H9 (cell line): ENCODE measurements around the gene GAK. TPM values are rescaled to one million over a fixed set of nuclear protein-coding genes. Genes with fewer than 3 reads are reported as not detected.

Experiments
- DNase-seq: peaks from one replicate; pipeline ENCODE4 v3.0.0-alpha.2; 2017
- H2AFZ ChIP-seq: one replicate; pipeline ENCODE4 v1.6.1; 2013; ENCODE audit warnings: mild to moderate bottlenecking, low read length, control low read depth, moderate library complexity
- H2AK5ac ChIP-seq: 2 replicates; pipeline ENCODE4 v1.6.1; 2013; ENCODE audit warnings: low read length, control low read depth, mixed read lengths; ENCODE audit not compliant: insufficient read length
- H2BK120ac ChIP-seq: one replicate; pipeline ENCODE4 v1.6.1; 2013; ENCODE audit warnings: low read depth, mild to moderate bottlenecking, low read length, control low read depth, inconsistent platforms; ENCODE audit not compliant: poor library complexity, severe bottlenecking
- H2BK12ac ChIP-seq: 2 replicates; pipeline ENCODE4 v1.6.1; 2013; ENCODE audit warnings: low read length, control low read depth, mixed read lengths, low read depth; ENCODE audit not compliant: insufficient read length
- H2BK15ac ChIP-seq: 2 replicates; pipeline ENCODE4 v1.6.1; 2013; ENCODE audit warnings: low read depth, low read length, control low read depth
- H2BK20ac ChIP-seq: one replicate; pipeline ENCODE4 v1.6.1; 2013; ENCODE audit warnings: low read depth, mild to moderate bottlenecking, low read length, control low read depth, inconsistent platforms; ENCODE audit not compliant: poor library complexity, severe bottlenecking
- H2BK5ac ChIP-seq: 2 replicates; pipeline ENCODE4 v1.6.1; 2013; ENCODE audit warnings: low read length, control low read depth, mixed read lengths; ENCODE audit not compliant: insufficient read length
- H3K14ac ChIP-seq: 2 replicates; pipeline ENCODE4 v1.6.1; 2013; ENCODE audit warnings: low read length, control low read depth; ENCODE audit not compliant: insufficient read depth
- H3K18ac ChIP-seq: 2 replicates; pipeline ENCODE4 v1.6.1; 2013; ENCODE audit warnings: low read depth, mild to moderate bottlenecking, mixed read lengths, low read length, control low read depth; ENCODE audit not compliant: insufficient read length
- H3K23ac ChIP-seq: 2 replicates; pipeline ENCODE4 v1.6.1; 2013; ENCODE audit warnings: low read length, control low read depth, mixed read lengths, low read depth; ENCODE audit not compliant: insufficient read length
- H3K23me2 ChIP-seq: 2 replicates; pipeline ENCODE4 v1.6.1; 2013; ENCODE audit warnings: low read depth, mild to moderate bottlenecking, mixed read lengths, low read length, control low read depth; ENCODE audit not compliant: insufficient read length, poor library complexity, severe bottlenecking
- H3K27ac ChIP-seq: 2 replicates; pipeline ENCODE4 v1.5.1; 2013; ENCODE audit warnings: low read length, control low read depth, mixed read lengths, low read depth; ENCODE audit not compliant: insufficient read length
- H3K27me3 ChIP-seq: 2 replicates; pipeline ENCODE4 v1.6.1; 2013; ENCODE audit warnings: low read length, control low read depth, inconsistent platforms; ENCODE audit not compliant: insufficient read depth
- H3K4ac ChIP-seq: 2 replicates; pipeline ENCODE4 v1.6.1; 2013; ENCODE audit warnings: low read depth, mild to moderate bottlenecking, control low read depth, inconsistent platforms, low read length, moderate library complexity
- H3K4me1 ChIP-seq: 2 replicates; pipeline ENCODE4 v1.6.1; 2013; ENCODE audit warnings: low read length, control low read depth, inconsistent platforms; ENCODE audit not compliant: insufficient read depth
- H3K4me2 ChIP-seq: 2 replicates; pipeline ENCODE4 v1.6.1; 2013; ENCODE audit warnings: low read length, control low read depth, mixed read lengths; ENCODE audit not compliant: insufficient read length, insufficient read depth
- H3K56ac ChIP-seq: 2 replicates; pipeline ENCODE4 v1.6.1; 2013; ENCODE audit warnings: low read depth, mild to moderate bottlenecking, mixed read lengths, low read length, control low read depth; ENCODE audit not compliant: insufficient read length
- H3K79me1 ChIP-seq: 2 replicates; pipeline ENCODE4 v1.6.1; 2013; ENCODE audit warnings: low read depth, mild to moderate bottlenecking, moderate library complexity, low read length, control low read depth, inconsistent platforms; ENCODE audit not compliant: insufficient read depth, poor library complexity, severe bottlenecking
- H3K79me2 ChIP-seq: 2 replicates; pipeline ENCODE4 v1.6.1; 2013; ENCODE audit warnings: low read length, control low read depth, inconsistent platforms; ENCODE audit not compliant: insufficient read depth
- H3K9ac ChIP-seq: 2 replicates; pipeline ENCODE4 v1.6.1; 2013; ENCODE audit warnings: low read length, control low read depth, mixed read lengths; ENCODE audit not compliant: insufficient read length; ENCODE audit errors: extremely low read depth
- H3K9me3 ChIP-seq: one replicate; pipeline ENCODE4 v1.6.1; 2013; ENCODE audit warnings: low read depth, low read length, inconsistent platforms; ENCODE audit not compliant: control insufficient read depth
- H3T11ph ChIP-seq: one replicate; pipeline ENCODE4 v1.6.1; 2013; ENCODE audit warnings: mild to moderate bottlenecking, low read length, control low read depth, inconsistent platforms
- H4K20me1 ChIP-seq: one replicate; pipeline ENCODE4 v1.6.1; 2013; ENCODE audit not compliant: control insufficient read depth, insufficient read length, insufficient read depth
- H4K5ac ChIP-seq: 2 replicates; pipeline ENCODE4 v1.6.1; 2013; ENCODE audit warnings: low read depth, mild to moderate bottlenecking, mixed read lengths, low read length, control low read depth; ENCODE audit not compliant: insufficient read length
- H4K8ac ChIP-seq: replicated peaks from 2 replicates; pipeline ENCODE4 v1.6.1; 2013; ENCODE audit warnings: low read length, control low read depth, mixed read lengths, low read depth; ENCODE audit not compliant: insufficient read length
- H4K91ac ChIP-seq: 2 replicates; pipeline ENCODE4 v1.6.1; 2013; ENCODE audit warnings: low read depth, mild to moderate bottlenecking, moderate library complexity, mixed read lengths, low read length, control low read depth; ENCODE audit not compliant: insufficient read length
- H3K27ac Mint-ChIP-seq, 3 experiments: 2 replicates in 2 of 3; 3 replicates in 1 of 3; pipeline ENCODE4 v1.8.0; 2020 to 2021; ENCODE audit warnings: mixed read lengths in 3 of 3, mild to moderate bottlenecking in 1 of 3, moderate library complexity in 1 of 3
- H3K27me3 Mint-ChIP-seq: 2 replicates; pipeline ENCODE4 v1.8.0; 2021; ENCODE audit warnings: low read depth, mild to moderate bottlenecking, moderate library complexity, mixed read lengths
- H3K36me3 Mint-ChIP-seq, 3 experiments: 2 replicates in 2 of 3; 3 replicates in 1 of 3; pipeline ENCODE4 v1.8.0; 2020 to 2021; ENCODE audit warnings: low read depth in 3 of 3, mixed read lengths in 3 of 3; ENCODE audit not compliant: insufficient read depth in 1 of 3
- H3K4me1 Mint-ChIP-seq, 2 experiments: 2 replicates each; pipeline ENCODE4 v1.8.0; 2020; ENCODE audit warnings: mixed read lengths in 2 of 2
- H3K4me3 Mint-ChIP-seq, 2 experiments: 2 replicates in 1 of 2; 3 replicates in 1 of 2; pipeline ENCODE4 v1.8.0; 2020 to 2021; ENCODE audit warnings: mild to moderate bottlenecking in 2 of 2, mixed read lengths in 2 of 2, moderate library complexity in 1 of 2
- H3K9me3 Mint-ChIP-seq, 2 experiments: 2 replicates in 1 of 2; 3 replicates in 1 of 2; pipeline ENCODE4 v1.8.0; 2020; ENCODE audit warnings: mild to moderate bottlenecking in 2 of 2, mixed read lengths in 2 of 2, moderate library complexity in 1 of 2
- WGBS: extraction: QIAGEN DNeasy Blood & Tissue Kit; methylation state at CpG from one replicate; pipeline ENCODE4 v1.1.7; 2013; ENCODE audit warnings: missing lambda C conversion rate, low lambda C conversion rate, mixed read lengths; ENCODE audit not compliant: insufficient read length; ENCODE audit errors: extremely low coverage; 5-methylcytosine and 5-hydroxymethylcytosine counted together
- total RNA-seq: library from RNA; stranded (reverse); gene quantifications from 2 replicates; pipeline ENCODE4 v1.2.1, GENCODE V29; 2021
- TF ChIP-seq, protein P1 (sequence below): fragments of 200-600 bp; sonication (generic); conservative IDR thresholded peaks from 3 replicates; pipeline ENCODE4 v1.8.0; 2021; ENCODE audit warnings: antibody characterized with exemption, mild to moderate bottlenecking

The GAK gene
- total RNA-seq, 1 experiment from 2014 or later = 80.7 TPM

GRCh38 chr4:890036-890695 lies 42.0 kb downstream of the GAK start:
- H4K91ac ChIP-seq = no peak overlapping the region
- H3K23ac ChIP-seq = no peak overlapping the region
- H4K8ac ChIP-seq = no peak overlapping the region
- H3K18ac ChIP-seq = no peak overlapping the region
- H3K23me2 ChIP-seq = no peaks in the 10 kb centered on the region
- WGBS = no CpG with 5 or more reads among the region's 22 CpGs
- no peak overlapping the region for H2BK15ac ChIP-seq
- Mint-ChIP-seq H3K9me3 (peaks cover 2 to 4% of the 10 kb centered on the region in 2 experiments; a peak in 2 of 5 replicates), H3K36me3 (peaks cover 13 to 28% (median 28%) of the 10 kb centered on the region in 3 experiments; a peak in 6 of 7 replicates), H3K4me1 (no peaks in the 10 kb centered on the region), H3K27me3 (no peaks in the 10 kb centered on the region), H3K27ac (peak overlapping the region in 1 of 3 experiments; percentile 57; a peak in 1 of 7 replicates), H3K4me3 (no peak overlapping the region)
- H3K79me1 ChIP-seq = no peaks in the 10 kb centered on the region
- no peak overlapping the region for H2BK120ac ChIP-seq
- no peak overlapping the region for H3K14ac ChIP-seq
- no peaks in the 10 kb centered on the region for H3K27me3 ChIP-seq
- no peak overlapping the region for H3K56ac ChIP-seq
- H3K27ac ChIP-seq = no peak overlapping the region
- no peak overlapping the region for H2AK5ac ChIP-seq
- TF ChIP-seq, protein P1, sequence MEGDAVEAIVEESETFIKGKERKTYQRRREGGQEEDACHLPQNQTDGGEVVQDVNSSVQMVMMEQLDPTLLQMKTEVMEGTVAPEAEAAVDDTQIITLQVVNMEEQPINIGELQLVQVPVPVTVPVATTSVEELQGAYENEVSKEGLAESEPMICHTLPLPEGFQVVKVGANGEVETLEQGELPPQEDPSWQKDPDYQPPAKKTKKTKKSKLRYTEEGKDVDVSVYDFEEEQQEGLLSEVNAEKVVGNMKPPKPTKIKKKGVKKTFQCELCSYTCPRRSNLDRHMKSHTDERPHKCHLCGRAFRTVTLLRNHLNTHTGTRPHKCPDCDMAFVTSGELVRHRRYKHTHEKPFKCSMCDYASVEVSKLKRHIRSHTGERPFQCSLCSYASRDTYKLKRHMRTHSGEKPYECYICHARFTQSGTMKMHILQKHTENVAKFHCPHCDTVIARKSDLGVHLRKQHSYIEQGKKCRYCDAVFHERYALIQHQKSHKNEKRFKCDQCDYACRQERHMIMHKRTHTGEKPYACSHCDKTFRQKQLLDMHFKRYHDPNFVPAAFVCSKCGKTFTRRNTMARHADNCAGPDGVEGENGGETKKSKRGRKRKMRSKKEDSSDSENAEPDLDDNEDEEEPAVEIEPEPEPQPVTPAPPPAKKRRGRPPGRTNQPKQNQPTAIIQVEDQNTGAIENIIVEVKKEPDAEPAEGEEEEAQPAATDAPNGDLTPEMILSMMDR = no peak
- H3K79me2 ChIP-seq = no peaks in the 10 kb centered on the region
- no peak overlapping the region for H3K4me2 ChIP-seq
- no peaks in the 10 kb centered on the region for H4K20me1 ChIP-seq
- H4K5ac ChIP-seq = no peak overlapping the region
- no peak overlapping the region for H2BK5ac ChIP-seq
- H3K4ac ChIP-seq = no peak overlapping the region
- H3K9me3 ChIP-seq = no peaks in the 10 kb centered on the region
- H2BK20ac ChIP-seq = no peak overlapping the region
- no peak overlapping the region for H2BK12ac ChIP-seq
- no peak overlapping the region for H3T11ph ChIP-seq
- no peak overlapping the region for H2AFZ ChIP-seq
- no peak for DNase-seq
- no peak overlapping the region for H3K9ac ChIP-seq
- H3K4me1 ChIP-seq = no peaks in the 10 kb centered on the region
